ENCODE results near the gene TAF4B. TPM values are rescaled to one million over a fixed set of nuclear protein-coding genes. Genes with fewer than 3 reads are reported as not detected.

Gene TAF4B
- total and polyA plus RNA-seq, 2 donors (not counting 1 experiment from before 2014, with no cell fraction given), result 10.5 to 16.1 TPM

DNA sequence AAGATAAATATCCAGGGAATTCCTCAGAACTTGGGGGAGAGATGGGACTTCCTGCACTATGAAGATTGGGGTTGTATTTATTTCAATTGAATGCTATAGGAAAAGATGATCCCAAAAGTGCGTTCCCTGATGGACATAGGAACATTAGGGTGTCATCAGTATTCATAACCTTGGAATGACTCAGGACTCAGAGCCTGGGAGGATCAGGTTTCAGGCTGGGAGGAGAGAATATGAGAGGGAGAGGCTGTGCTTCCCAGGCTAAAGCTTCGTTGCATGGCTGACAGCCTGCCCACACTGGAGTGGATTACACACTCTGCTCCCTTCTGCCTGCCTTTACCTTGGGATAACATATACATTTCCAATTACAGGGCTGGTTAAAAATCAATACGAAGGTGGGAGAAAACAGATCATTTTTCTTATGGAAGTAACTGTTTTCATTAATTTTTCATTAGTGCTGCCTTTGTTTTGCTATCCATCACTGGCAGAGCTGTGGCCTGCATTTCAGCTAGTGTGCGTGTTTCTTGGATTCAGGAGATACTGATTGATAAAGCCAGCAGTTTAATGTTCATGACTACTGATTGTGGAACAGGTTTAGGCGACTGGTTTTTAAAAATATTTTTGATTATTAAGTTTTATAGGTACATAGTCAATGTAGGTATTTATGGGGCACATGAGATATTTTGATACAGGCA is 203.4 kb downstream of the TAF4B start:
- no peak for ATAC-seq (ENCODE audit: low read depth)
- Histone ChIP-seq H3K27me3 (replicated peaks in 1 of 4; ENCODE audit: control extremely low read depth in 1 of 4, control insufficient read depth in 3 of 4, insufficient read depth in 4 of 4, low read length in 3 of 4) (no peaks in the 10 kb centered on the region), H3K27ac (ENCODE audit: low read length in 2 of 2) (no peak overlapping the region), H3K9ac (ENCODE audit: low read length) (no peak overlapping the region), H3K4me2 (replicated peaks; ENCODE audit: low read depth, low read length, poor library complexity, severe bottlenecking) (no peak overlapping the region), H4K20me1 (ENCODE audit: control insufficient read depth, insufficient read depth, low read length, poor library complexity, severe bottlenecking) (no peaks in the 10 kb centered on the region), H3K4me1 (ENCODE audit: control insufficient read depth in 2 of 2, insufficient read depth in 2 of 2, low read length in 2 of 2) (no peaks in the 10 kb centered on the region), H3K4me3 (ENCODE audit: control extremely low read depth in 1 of 5, extremely low read depth in 1 of 5, insufficient read depth in 1 of 5, low read depth in 2 of 5, low read length in 4 of 5) (no peak overlapping the region), H3K79me2 (ENCODE audit: control insufficient read depth, insufficient read depth, low read length) (no peaks in the 10 kb centered on the region), H2AFZ (ENCODE audit: insufficient read depth, low read depth, low read length, poor library complexity, severe bottlenecking) (no peak overlapping the region), H3K9me3 (ENCODE audit: control extremely low read depth in 1 of 3, control insufficient read depth in 2 of 3, insufficient read depth in 1 of 3, low read length in 2 of 3) (no peaks in the 10 kb centered on the region), H3K36me3 (replicated peaks in 1 of 2; ENCODE audit: control extremely low read depth in 1 of 2, control insufficient read depth in 1 of 2, extremely low read depth in 1 of 2, insufficient read depth in 2 of 2, low read length in 1 of 2) (no peaks in the 10 kb centered on the region)
- intact Hi-C loops (cut with micrococcal nuclease), result no loop called here
- no peak overlapping the region for H3K4me3 Mint-ChIP-seq
- TF ChIP-seq, protein P1, sequence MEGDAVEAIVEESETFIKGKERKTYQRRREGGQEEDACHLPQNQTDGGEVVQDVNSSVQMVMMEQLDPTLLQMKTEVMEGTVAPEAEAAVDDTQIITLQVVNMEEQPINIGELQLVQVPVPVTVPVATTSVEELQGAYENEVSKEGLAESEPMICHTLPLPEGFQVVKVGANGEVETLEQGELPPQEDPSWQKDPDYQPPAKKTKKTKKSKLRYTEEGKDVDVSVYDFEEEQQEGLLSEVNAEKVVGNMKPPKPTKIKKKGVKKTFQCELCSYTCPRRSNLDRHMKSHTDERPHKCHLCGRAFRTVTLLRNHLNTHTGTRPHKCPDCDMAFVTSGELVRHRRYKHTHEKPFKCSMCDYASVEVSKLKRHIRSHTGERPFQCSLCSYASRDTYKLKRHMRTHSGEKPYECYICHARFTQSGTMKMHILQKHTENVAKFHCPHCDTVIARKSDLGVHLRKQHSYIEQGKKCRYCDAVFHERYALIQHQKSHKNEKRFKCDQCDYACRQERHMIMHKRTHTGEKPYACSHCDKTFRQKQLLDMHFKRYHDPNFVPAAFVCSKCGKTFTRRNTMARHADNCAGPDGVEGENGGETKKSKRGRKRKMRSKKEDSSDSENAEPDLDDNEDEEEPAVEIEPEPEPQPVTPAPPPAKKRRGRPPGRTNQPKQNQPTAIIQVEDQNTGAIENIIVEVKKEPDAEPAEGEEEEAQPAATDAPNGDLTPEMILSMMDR (IDR thresholded peaks at IDR 0.05), result no peak
- no peak for TF ChIP-seq EZH2 (IDR thresholded peaks at IDR 0.05; ENCODE audit: borderline replicate concordance, insufficient read depth, low read depth, low read length, poor library complexity, severe bottlenecking)
- DNase-seq, result no peak
- H3K9me3 Mint-ChIP-seq (ENCODE audit: insufficient read depth), result peaks cover 3% of the 10 kb centered on the region
- no peak overlapping the region for H3K27ac Mint-ChIP-seq
- CTCF ChIA-PET, result no interaction called here
- POLR2A ChIA-PET, result no interaction called here
- H3K27me3 Mint-ChIP-seq, result no peaks in the 10 kb centered on the region
- WGBS (ENCODE audit: insufficient coverage), result 100% methylated on average over 2 of the region's 5 CpGs
- no peaks in the 10 kb centered on the region for H3K4me1 Mint-ChIP-seq

DNA sequence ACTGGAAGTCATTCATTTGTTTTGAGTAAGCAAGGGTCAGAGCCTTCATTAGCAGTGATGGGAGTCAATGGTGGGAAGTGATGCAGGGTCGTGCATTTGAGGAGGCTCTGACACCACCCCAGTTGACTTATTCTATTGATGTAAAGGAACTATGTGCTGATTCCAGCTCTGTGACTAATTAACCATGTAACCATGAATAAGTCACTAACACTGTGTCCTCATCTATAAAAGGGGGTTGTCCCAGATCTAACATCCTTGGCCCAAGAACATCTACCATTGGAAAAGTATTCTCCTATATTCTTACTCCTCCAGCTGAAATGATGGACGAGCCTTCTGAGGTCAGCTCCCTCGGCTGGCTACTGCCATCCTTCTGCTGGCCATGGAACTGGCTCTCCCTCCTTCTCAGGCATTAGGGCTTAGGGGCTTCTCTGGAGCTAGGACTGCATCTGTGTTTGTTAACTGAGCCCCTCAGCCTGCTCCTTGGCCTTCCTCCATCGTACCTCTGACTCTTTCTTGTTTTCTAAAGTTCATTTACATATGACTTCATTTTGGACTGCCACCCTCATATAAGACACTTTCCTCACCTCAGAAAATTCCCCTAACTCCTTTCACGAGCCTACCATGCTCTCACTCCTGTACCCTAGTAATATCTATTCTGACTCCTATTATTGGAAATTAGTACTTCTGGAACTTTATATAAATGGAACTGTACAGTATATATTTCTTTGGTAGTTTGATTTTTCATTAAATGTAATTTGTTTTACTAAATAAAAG is 206.6 kb downstream of the TAF4B start:
- CTCF ChIA-PET, result no interaction called here
- TF ChIP-seq EZH2 (IDR thresholded peaks at IDR 0.05; ENCODE audit: borderline replicate concordance, insufficient read depth, low read depth, low read length, poor library complexity, severe bottlenecking), result no peak
- TF ChIP-seq, protein P1 (IDR thresholded peaks at IDR 0.05), result no peak

More for the DNA sequence above, 206.6 kb downstream of the TAF4B start:
- no peak overlapping the region for H3K4me3 ChIP-seq (ENCODE audit: control extremely low read depth in 1 of 5, extremely low read depth in 1 of 5, insufficient read depth in 1 of 5, low read depth in 2 of 5, low read length in 4 of 5)
- H3K36me3 ChIP-seq (replicated peaks in 1 of 2; ENCODE audit: control extremely low read depth in 1 of 2, control insufficient read depth in 1 of 2, extremely low read depth in 1 of 2, insufficient read depth in 2 of 2, low read length in 1 of 2), result no peaks in the 10 kb centered on the region
- DNase-seq (no peak), ATAC-seq (ENCODE audit: low read depth) (no peak)
- no peaks in the 10 kb centered on the region for H3K4me1 ChIP-seq (ENCODE audit: control insufficient read depth in 2 of 2, insufficient read depth in 2 of 2, low read length in 2 of 2)
- Mint-ChIP-seq H3K4me3 (no peak overlapping the region), H3K9me3 (ENCODE audit: insufficient read depth) (peaks cover 3% of the 10 kb centered on the region), H3K27me3 (peaks cover 4% of the 10 kb centered on the region), H3K4me1 (no peaks in the 10 kb centered on the region), H3K27ac (no peak overlapping the region)
- intact Hi-C loops (cut with micrococcal nuclease), result no loop called here
- H3K9ac ChIP-seq (ENCODE audit: low read length), result no peak overlapping the region
- H2AFZ ChIP-seq (ENCODE audit: insufficient read depth, low read depth, low read length, poor library complexity, severe bottlenecking), result no peak overlapping the region
- H4K20me1 ChIP-seq (ENCODE audit: control insufficient read depth, insufficient read depth, low read length, poor library complexity, severe bottlenecking), result no peaks in the 10 kb centered on the region
- H3K27ac ChIP-seq (ENCODE audit: low read length in 2 of 2), result no peak overlapping the region
- 82% methylated on average over 3 of the region's 5 CpGs for WGBS (ENCODE audit: insufficient coverage)
- peaks cover 0 to 4% (median 0%) of the 10 kb centered on the region in 4 experiments for H3K27me3 ChIP-seq (replicated peaks in 1 of 4; ENCODE audit: control extremely low read depth in 1 of 4, control insufficient read depth in 3 of 4, insufficient read depth in 4 of 4, low read length in 3 of 4)
- POLR2A ChIA-PET, result no interaction called here
- no peaks in the 10 kb centered on the region for H3K79me2 ChIP-seq (ENCODE audit: control insufficient read depth, insufficient read depth, low read length)
- no peak overlapping the region for H3K4me2 ChIP-seq (replicated peaks; ENCODE audit: low read depth, low read length, poor library complexity, severe bottlenecking)
- H3K9me3 ChIP-seq (ENCODE audit: control extremely low read depth in 1 of 3, control insufficient read depth in 2 of 3, insufficient read depth in 1 of 3, low read length in 2 of 3), result no peaks in the 10 kb centered on the region
